ENCODE results near the gene HYKK.

HYKK gene

GRCh38 chr15:78506971-78507830 lies at the start of gene HYKK:
Gene HYKK, plus strand, starts transcription at chr15:78507577. Its CDS starts 5,512 bp downstream, at chr15:78513089.
- Histone ChIP-seq H3K9me3 (ENCODE audit: control insufficient read depth, low read length) (no peaks in the 10 kb centered on the region), H3K4me1 (no peaks in the 10 kb centered on the region), H3K27me3 (ENCODE audit: control insufficient read depth, insufficient read depth, low read length) (no peaks in the 10 kb centered on the region), H3K4me2 (ENCODE audit: low read length) (peak within 1 kb of the TSS; percentile 90), H2AFZ (peak within 1 kb of the TSS; percentile 78), H3K4me3 (ENCODE audit: low read depth, low read length) (peak within 1 kb of the TSS; percentile 61), H3K79me2 (no peaks in the 10 kb centered on the region), H3K27ac (peak within 1 kb of the TSS; percentile 30), H3K36me3 (ENCODE audit: control insufficient read depth, insufficient read depth, low read length) (no peaks in the 10 kb centered on the region), H3K9ac (no peak within 1 kb of the TSS)
- no peak for TF ChIP-seq CTCF (IDR thresholded peaks at IDR 0.05)

GRCh38 chr15:78460737-78461136 lies 46.6 kb upstream of the HYKK start:
- no peaks in the 10 kb centered on the region for H3K27me3 ChIP-seq (ENCODE audit: control insufficient read depth, insufficient read depth, low read length)
- H2AFZ ChIP-seq = no peak overlapping the region
- H3K79me2 ChIP-seq = peaks cover 6% of the 10 kb centered on the region
- no peak overlapping the region for H3K9ac ChIP-seq
- no peaks in the 10 kb centered on the region for H3K4me1 ChIP-seq
- no peaks in the 10 kb centered on the region for H3K9me3 ChIP-seq (ENCODE audit: control insufficient read depth, low read length)
- no peaks in the 10 kb centered on the region for H3K36me3 ChIP-seq (ENCODE audit: control insufficient read depth, insufficient read depth, low read length)
- no peak for TF ChIP-seq CTCF (IDR thresholded peaks at IDR 0.05)
- H3K4me2 ChIP-seq (ENCODE audit: low read length) = no peak overlapping the region
- no peak overlapping the region for H3K27ac ChIP-seq
- no peak overlapping the region for H3K4me3 ChIP-seq (ENCODE audit: low read depth, low read length)

- TF ChIP-seq CTCF (IDR thresholded peaks at IDR 0.05) = no peak
- no peak overlapping the region for H2AFZ ChIP-seq
- no peaks in the 10 kb centered on the region for H3K27me3 ChIP-seq (ENCODE audit: control insufficient read depth, insufficient read depth, low read length)
- no peak overlapping the region for H3K27ac ChIP-seq
- no peak overlapping the region for H3K4me2 ChIP-seq (ENCODE audit: low read length)
- H3K9me3 ChIP-seq (ENCODE audit: control insufficient read depth, low read length) = no peaks in the 10 kb centered on the region
- peaks cover 6% of the 10 kb centered on the region for H3K79me2 ChIP-seq
- no peaks in the 10 kb centered on the region for H3K4me1 ChIP-seq
- no peak overlapping the region for H3K4me3 ChIP-seq (ENCODE audit: low read depth, low read length)
- H3K9ac ChIP-seq = no peak overlapping the region
- no peaks in the 10 kb centered on the region for H3K36me3 ChIP-seq (ENCODE audit: control insufficient read depth, insufficient read depth, low read length)
These were observed 46.0 kb upstream of the HYKK start for GRCh38 chr15:78461171-78461888.

GRCh38 chr15:78469031-78469430 lies 38.3 kb upstream of the HYKK start:
- H3K36me3 ChIP-seq (ENCODE audit: control insufficient read depth, insufficient read depth, low read length) = no peaks in the 10 kb centered on the region
- H3K9me3 ChIP-seq (ENCODE audit: control insufficient read depth, low read length) = no peaks in the 10 kb centered on the region
- no peaks in the 10 kb centered on the region for H3K27me3 ChIP-seq (ENCODE audit: control insufficient read depth, insufficient read depth, low read length)
- no peaks in the 10 kb centered on the region for H3K4me1 ChIP-seq
- no peak overlapping the region for H2AFZ ChIP-seq
- no peak overlapping the region for H3K27ac ChIP-seq
- no peak overlapping the region for H3K4me2 ChIP-seq (ENCODE audit: low read length)
- no peak for TF ChIP-seq CTCF (IDR thresholded peaks at IDR 0.05)
- no peak overlapping the region for H3K4me3 ChIP-seq (ENCODE audit: low read depth, low read length)
- no peak overlapping the region for H3K9ac ChIP-seq
- H3K79me2 ChIP-seq = no peaks in the 10 kb centered on the region
